Left kidney (tissue), 2 donors: Measurements from ENCODE around the gene KIF1A. TPM values are rescaled to one million over a fixed set of nuclear protein-coding genes. Genes with fewer than 3 reads are reported as not detected.
"Not testable (repeated sequence)": the region's sequence is repeated elsewhere in the genome, so short reads cannot be mapped to it uniquely, and the experiment has no call there.

Experiments used
- DNase-seq: peaks from one replicate; pipeline ENCODE4 v3.0.0-alpha.2; 2013
- polyA plus RNA-seq: library from polyadenylated mRNA; unstranded; fragments of 120-200 nt; gene quantifications from one replicate; pipeline ENCODE4 v1.2.1, GENCODE V29; 2013; ENCODE audit not compliant: insufficient read length

The KIF1A gene
- polyA plus RNA-seq, 1 donor, result 11.1 TPM

- DNase-seq, result no peak
These were observed 115.4 kb downstream of the KIF1A start for GRCh38 chr2:240704651-240705050.

GRCh38 chr2:240703417-240704341, 116.3 kb downstream of the KIF1A start:
- no peak for DNase-seq

GRCh38 chr2:240702640-240703011, 117.4 kb downstream of the KIF1A start:
- no peak for DNase-seq

- no peak for DNase-seq
These were observed 118.0 kb downstream of the KIF1A start for GRCh38 chr2:240701736-240702639.

- no peak for DNase-seq
These were observed 118.8 kb downstream of the KIF1A start for GRCh38 chr2:240701091-240701735.

- not testable (repeated sequence) for DNase-seq
These were observed 119.4 kb downstream of the KIF1A start for GRCh38 chr2:240700616-240701015.

- not testable (repeated sequence) for DNase-seq
These were observed 120.2 kb downstream of the KIF1A start for GRCh38 chr2:240699835-240700234.

GRCh38 chr2:240698852-240699561, 121.0 kb downstream of the KIF1A start:
- DNase-seq, result not testable (repeated sequence)

GRCh38 chr2:240696469-240696868, 123.5 kb downstream of the KIF1A start:
- not testable (repeated sequence) for DNase-seq

- not testable (repeated sequence) for DNase-seq
These were observed 124.4 kb downstream of the KIF1A start for GRCh38 chr2:240695593-240695992.

- DNase-seq, result not testable (repeated sequence)
These were observed 125.7 kb downstream of the KIF1A start for GRCh38 chr2:240694304-240694703.

- DNase-seq, result not testable (repeated sequence)
These were observed 127.1 kb downstream of the KIF1A start for GRCh38 chr2:240692583-240693561.

- DNase-seq, result not testable (repeated sequence)
These were observed 128.2 kb downstream of the KIF1A start, which contains the start of gene AQP12A for GRCh38 chr2:240691631-240692420. Gene AQP12A (plus strand): TSS chr2:240691866. CDS start chr2:240691914, 48 bp downstream.

GRCh38 chr2:240691075-240691427, 129.0 kb downstream of the KIF1A start:
- not testable (repeated sequence) for DNase-seq

GRCh38 chr2:240690421-240691074, 129.5 kb downstream of the KIF1A start:
- DNase-seq, result not testable (repeated sequence)

GRCh38 chr2:240689975-240690374, 130.0 kb downstream of the KIF1A start:
- no peak for DNase-seq

- DNase-seq, result no peak
These were observed 131.5 kb downstream of the KIF1A start for GRCh38 chr2:240688553-240688919.

GRCh38 chr2:240687741-240688552, 132.1 kb downstream of the KIF1A start:
- DNase-seq, result no peak
